Inflammatory macrophage (primary cell): ENCODE measurements around the gene MAST1.
"Not testable (repeated sequence)": the region's sequence is repeated elsewhere in the genome, so short reads cannot be mapped to it uniquely, and the experiment has no call there.

ENCODE experiments used
- DNase-seq, 2 donors: peaks; one replicate each; pipeline ENCODE4 v3.0.0-alpha.2; 2020 to 2022

Gene MAST1

DNA sequence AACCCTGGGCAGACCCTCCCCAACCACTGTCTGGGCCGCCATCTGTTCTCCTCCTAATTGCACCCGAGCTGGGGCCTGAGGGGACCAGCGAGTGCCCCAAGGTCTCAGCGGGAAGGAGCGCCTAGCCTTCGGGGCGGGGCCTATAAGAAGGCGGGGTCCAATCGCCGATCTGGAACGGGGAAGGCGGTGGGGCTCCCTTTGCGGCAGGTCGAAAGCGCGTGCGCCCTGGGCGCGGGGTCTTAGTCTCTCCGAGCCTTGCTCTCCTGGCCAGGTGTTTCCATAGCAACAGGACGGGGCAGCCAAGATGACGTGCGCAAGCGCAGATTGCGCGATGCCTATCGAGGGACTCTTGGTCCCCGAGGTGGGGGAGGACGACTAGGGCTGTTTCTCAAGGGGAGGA is 2.8 kb downstream of the MAST1 start:
- DNase-seq = no peak

- DNase-seq = no peak
Measured at GRCh38 chr19:12842511-12842910, 4.2 kb downstream of the MAST1 start.

DNA sequence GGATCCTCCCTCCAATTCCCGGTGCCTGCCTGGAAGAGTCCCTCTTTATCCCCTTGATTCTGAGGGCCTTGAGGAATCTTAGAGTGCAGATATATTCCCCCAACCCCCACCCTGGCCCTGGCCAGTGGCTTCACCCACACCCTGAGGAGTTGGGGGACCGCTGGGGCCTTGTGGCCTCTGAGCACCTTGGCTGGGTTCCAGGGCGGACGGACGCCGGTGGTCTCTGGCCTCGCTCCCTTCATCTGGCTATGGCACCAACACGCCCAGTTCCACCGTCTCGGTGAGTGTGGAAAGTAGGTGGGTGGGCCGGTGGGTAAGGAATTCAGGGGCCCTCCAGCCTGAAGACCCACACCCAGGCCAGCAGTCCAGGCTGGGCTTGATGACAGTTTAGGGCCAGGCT is 5.0 kb downstream of the MAST1 start:
- no peak for DNase-seq

- peak; percentile 17 to 21 for DNase-seq
Measured at GRCh38 chr19:12843999-12844732, 5.9 kb downstream of the MAST1 start.

GRCh38 chr19:12846613-12847012 is 8.3 kb downstream of the MAST1 start:
- DNase-seq = not testable (repeated sequence)

GRCh38 chr19:12847159-12848139 is 9.1 kb downstream of the MAST1 start:
- DNase-seq = peak; percentile 80 to 82

DNA sequence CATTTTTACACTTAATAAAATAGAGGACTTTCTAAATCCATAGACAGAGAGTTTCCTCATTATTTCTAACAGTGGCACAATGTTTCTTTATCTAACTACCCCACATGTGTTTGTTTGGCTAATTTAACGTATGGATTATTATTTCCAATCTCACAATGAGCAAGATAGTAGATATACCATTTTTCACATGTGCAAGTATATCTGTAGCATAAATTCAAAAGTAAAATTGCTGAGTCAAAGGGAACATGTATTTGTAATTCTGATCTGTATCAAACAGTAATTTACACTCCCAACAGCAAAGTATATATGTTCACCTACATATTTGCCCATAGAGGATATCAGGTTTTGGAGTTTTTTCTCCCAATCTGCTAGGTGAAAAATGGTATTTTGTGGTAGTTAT is 18.3 kb downstream of the MAST1 start:
- no peak for DNase-seq

- DNase-seq = no peak
Measured at GRCh38 chr19:12858041-12858928, 20.0 kb downstream of the MAST1 start.

DNA sequence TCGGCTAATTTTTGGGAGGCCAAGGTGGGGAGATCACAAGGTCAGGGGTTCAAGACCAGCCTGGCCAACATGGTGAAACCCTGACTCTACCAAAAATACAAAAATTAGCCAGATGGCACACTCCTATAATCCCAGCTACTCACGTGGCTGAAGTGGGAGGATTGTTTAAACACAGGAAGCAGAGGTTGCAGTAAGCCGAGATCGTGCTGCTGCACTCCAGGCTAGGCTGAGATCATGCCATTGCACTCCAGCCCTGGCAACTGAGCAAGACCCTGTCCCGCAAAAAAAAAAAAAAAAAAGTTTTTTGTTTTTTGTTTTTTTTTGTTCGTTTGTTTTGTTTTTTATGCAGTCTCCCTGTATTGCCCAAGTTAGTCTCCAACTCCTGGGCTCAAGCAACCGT is 21.2 kb downstream of the MAST1 start:
- DNase-seq = peak in 1 of 2 donors; percentile 36

DNA sequence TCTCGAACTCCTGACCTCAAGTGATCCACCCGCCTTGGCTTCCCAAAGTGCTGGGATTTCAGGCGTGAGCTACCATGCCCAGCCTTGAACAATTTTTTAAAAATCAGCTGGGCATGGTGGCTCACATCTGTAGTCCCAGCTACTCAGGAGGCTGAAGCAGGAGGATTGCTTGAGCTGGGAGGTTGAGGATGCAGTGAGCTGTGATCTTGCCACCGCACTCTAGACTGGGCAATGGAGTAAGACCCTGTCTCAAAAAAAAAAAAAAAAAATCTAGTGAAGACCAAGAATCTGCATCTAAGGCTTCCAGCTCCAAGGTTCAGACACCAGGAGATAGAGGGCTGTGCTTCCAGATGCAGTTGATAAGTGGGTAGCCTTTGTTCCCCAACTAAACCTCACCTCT is 25.8 kb downstream of the MAST1 start:
- DNase-seq = no peak

- DNase-seq = no peak
Measured at GRCh38 chr19:12864721-12865715, 26.7 kb downstream of the MAST1 start.

GRCh38 chr19:12865746-12866415 is 27.6 kb downstream of the MAST1 start:
- no peak for DNase-seq

- no peak for DNase-seq
Measured at GRCh38 chr19:12866416-12867119, 28.3 kb downstream of the MAST1 start.

DNA sequence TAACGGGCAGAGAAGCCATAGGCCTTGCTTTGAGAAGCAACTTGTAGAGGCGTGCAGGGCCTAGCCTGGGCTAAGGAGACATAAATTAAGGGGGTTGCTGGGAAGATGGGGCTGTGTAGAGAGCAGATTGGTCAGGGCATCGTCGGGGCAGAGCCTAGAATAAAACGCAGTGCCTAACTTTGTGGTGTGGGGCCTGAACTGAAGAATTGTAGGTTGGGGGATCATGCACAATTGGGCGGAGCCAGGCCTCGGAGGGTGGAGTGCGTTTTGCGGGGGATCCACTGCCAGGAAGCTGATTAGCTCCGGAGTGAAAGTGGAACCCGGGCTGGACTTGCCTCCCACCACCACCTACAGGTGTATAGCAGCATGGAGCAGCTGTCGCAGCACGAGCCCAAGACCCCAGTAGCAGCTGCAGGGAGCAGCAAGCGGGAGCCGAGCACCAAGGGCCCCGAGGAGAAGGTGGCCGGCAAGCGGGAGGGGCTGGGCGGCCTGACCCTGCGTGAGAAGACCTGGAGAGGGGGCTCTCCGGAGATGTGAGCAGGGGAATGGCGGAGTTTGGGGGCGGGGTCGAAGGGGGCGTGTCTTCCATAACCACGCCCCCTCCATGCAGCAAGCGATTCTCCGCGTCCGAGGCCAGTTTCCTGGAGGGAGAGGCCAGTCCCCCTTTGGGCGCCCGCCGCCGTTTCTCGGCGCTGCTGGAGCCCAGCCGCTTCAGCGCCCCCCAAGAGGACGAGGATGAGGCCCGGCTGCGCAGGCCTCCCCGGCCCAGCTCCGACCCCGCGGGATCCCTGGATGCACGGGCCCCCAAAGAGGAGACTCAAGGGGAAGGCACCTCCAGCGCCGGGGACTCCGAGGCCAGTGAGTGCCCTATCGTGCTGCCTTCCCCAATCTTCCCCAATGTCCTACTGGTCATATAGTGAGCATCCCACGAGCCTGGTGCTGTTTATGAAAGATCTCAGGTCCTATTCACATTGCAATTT is 29.1 kb downstream of the MAST1 start:
- DNase-seq = peak; percentile 33 to 54

GRCh38 chr19:12868540-12869112 is 30.3 kb downstream of the MAST1 start:
- DNase-seq = no peak

DNA sequence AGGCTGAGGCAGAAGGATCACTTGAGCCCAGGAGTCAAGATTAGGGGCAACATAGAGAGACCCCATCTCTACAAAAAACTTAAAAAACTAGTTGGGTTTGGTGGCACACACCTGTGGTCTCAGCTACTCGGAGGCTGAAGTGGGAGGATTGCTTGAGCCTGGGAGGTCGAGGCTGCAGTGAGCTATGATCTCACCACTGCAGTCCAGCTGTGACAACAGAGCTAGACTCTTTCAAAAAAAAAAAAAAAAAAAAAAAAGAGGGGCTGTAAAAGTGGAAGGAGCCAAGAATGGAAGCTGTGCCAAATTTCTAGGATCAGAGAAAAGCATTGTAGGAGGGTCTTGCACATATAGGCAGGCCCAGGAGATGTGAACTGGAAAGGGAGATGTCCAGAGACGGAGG is 33.4 kb downstream of the MAST1 start:
- no peak for DNase-seq

- DNase-seq = no peak
Measured at GRCh38 chr19:12872255-12872654, 33.9 kb downstream of the MAST1 start.
